Fibroblast of upper back skin (primary cell): ENCODE data around the gene MLLT10.

Experiments used
- DNase-seq: peaks from one replicate; pipeline ENCODE4 v3.0.0-alpha.2; 2013

The MLLT10 gene

GRCh38 chr10:21517134-21518031 is 16.6 kb upstream of the MLLT10 start:
- DNase-seq = peak; percentile 51

DNA sequence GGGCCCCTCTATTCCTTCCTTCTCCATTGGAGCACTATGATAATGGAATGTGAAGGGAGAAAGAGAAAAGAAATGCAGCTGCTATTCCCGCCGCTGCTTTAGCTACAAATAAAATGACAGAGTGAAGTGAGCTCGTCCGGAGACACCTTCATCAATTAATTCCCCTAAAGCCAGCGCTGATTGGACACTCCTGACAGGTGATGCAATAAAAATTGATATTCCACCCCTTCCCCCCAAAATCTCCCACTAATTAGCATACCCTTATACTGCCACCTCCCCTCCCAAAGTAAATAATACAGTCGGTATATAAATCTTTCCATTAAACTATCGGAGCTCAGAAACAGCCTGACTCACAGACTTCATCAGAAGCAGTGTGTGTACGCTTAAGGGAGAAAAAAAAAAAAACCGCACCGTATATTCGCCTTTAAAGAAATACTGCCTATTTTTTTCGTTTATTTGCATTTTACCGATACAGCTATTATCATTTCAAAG is 15.8 kb upstream of the MLLT10 start:
- peak; percentile 61 for DNase-seq

GRCh38 chr10:21518641-21519396 is 15.2 kb upstream of the MLLT10 start:
- peak; percentile 53 for DNase-seq

GRCh38 chr10:21519397-21519933 is 14.6 kb upstream of the MLLT10 start:
- DNase-seq = no peak

- DNase-seq = peak; percentile 77
These were observed 14.0 kb upstream of the MLLT10 start for GRCh38 chr10:21519941-21520436.

- no peak for DNase-seq
These were observed 13.5 kb upstream of the MLLT10 start for GRCh38 chr10:21520509-21520908.

DNA sequence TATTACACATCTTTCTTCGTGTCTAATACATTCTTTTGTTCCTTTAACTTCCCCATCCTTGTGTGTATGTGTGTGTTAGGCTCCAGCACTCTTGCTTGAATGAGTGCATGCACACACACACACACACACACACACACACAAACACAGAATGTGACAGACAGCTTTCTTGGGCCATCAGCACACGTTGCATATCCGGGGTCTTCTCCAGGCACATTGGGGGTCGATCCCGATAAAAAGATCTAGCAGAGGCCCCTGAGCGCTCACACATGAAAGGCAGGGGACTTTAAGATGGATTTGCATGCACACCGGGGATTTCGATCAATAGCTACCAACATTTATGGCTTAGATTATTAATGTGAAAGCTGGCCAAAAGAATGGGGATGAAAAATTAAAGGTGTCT is 13.1 kb upstream of the MLLT10 start:
- no peak for DNase-seq

DNA sequence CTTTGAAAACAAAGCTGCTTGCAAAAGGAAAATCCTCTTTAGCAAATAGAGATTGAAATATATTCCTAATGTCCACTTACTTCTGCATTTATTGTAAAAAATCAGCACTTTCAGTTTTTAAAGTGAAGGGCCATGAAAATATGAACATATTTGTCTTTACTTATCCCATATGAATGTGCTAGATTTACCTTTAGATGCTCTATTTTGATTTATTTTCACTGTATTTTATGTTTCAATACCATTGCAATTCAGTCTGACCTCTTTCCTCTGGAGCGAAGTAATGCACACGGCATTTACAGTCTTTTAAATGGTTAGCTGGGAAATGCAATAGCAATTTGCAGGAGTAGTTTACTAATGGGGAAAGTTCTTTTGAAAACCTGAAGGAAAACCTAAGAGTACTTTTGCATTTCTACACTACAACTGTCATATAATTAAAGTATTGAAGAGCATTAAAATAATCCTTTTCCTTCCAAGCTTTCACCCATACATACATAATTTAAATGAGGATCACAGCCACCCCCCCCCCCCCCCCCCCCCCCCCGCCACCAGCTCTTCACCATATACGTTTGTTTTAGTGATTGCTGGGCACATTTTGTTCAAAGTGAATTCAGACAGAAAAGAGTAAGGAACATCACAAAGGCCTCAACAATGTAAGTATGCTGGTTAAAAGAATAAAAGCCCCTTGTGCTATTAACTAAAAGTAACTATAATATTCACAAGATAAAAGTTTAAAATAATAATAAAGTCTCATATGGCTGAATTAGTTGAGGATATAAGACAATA is 12.1 kb upstream of the MLLT10 start:
- DNase-seq = no peak

- DNase-seq = no peak
These were observed 11.2 kb upstream of the MLLT10 start for GRCh38 chr10:21522631-21523406.

DNA sequence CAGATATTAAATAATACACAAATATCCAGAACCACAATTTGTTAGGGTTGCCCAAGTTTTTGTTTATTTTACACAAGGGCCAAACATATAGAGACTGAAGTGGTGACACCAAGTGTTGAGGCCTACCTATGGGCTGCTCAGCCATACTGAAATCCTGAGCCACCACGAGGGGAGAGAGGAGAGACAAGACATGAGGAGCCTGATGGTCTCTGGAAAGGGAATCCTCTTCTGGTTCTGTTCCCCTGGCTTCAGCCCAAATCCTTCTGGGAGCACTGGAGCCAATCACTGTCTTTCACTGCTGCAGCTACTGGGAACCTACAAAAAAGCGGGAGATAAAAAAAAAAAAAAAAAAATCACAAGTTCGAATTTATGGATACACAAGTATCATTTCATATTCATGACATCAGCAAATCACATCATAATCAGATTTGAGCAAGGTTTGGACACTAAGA is 10.4 kb upstream of the MLLT10 start:
- peak; percentile 75 for DNase-seq

DNA sequence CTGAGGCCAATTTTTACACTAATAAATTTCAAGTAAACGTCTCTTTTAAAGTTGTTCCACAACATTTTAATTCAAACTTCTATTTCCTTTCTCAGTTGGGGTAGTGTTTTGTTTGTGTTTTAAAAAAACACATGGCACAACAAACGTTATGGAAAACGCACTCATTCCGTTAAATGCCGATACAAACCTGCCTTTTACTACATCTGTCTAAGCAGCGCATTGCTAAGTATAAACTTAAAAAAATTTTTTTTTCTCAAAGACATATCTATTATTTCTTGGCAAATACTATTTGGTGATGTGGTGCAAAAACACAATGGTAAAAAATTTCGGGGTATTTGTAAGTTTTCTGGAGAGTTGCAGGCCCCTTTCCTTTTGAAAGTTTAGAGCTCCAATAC is 9.9 kb upstream of the MLLT10 start:
- no peak for DNase-seq

- peak; percentile 56 for DNase-seq
These were observed 9.3 kb upstream of the MLLT10 start for GRCh38 chr10:21524526-21525366.

DNA sequence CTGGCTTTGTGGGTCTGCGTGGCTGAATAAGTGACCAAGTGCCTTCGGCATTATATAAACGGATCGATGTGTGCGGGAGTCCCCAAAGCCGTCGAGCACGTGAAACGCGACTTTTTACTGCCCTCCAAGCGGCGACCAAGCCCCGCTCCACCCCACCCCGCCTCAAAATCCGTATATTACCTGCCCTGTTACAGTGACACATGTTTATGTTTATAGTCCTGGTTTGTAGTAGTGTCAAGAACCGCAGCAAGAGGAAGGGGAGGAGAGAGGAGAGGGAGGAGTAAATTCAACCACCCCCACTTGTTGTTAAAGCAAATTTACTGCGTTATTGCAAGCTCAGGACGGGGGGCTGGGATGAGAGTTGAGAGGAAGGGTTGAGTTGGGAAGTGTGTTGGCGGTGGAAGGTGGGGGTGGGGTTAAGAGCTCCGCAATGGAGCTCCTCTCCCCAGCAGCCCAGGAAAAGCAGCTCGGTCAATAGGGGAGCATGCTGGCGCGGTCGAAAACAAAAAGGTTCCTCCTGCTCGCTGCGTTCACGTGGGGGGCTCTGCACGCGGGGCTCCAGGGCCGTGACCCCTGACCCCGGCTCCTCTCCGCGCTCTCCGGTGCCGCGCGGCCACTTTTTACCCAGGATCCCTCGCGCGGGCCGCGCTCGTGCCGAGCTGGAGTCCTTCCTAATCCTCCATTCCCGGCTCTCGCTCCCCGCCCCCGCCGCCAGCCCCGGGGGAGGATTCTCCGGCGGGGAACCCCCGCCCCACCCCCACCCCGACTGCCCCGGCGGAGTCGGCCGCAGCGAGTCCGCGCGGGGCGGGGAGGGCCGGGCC is 8.5 kb upstream of the MLLT10 start, which contains the start of gene SKIDA1:
Gene SKIDA1, minus strand, starts transcription at position 316 of the 821 bp plus-strand sequence. CDS start 7,860 bp downstream, outside the sequence.
- peak; percentile 95 for DNase-seq

- peak; percentile 90 for DNase-seq
These were observed 7.7 kb upstream of the MLLT10 start for GRCh38 chr10:21526188-21526859.

GRCh38 chr10:21526860-21527597 is 7.0 kb upstream of the MLLT10 start:
- DNase-seq = peak; percentile 67

GRCh38 chr10:21527598-21528235 is 6.3 kb upstream of the MLLT10 start:
- DNase-seq = peak; percentile 46

DNA sequence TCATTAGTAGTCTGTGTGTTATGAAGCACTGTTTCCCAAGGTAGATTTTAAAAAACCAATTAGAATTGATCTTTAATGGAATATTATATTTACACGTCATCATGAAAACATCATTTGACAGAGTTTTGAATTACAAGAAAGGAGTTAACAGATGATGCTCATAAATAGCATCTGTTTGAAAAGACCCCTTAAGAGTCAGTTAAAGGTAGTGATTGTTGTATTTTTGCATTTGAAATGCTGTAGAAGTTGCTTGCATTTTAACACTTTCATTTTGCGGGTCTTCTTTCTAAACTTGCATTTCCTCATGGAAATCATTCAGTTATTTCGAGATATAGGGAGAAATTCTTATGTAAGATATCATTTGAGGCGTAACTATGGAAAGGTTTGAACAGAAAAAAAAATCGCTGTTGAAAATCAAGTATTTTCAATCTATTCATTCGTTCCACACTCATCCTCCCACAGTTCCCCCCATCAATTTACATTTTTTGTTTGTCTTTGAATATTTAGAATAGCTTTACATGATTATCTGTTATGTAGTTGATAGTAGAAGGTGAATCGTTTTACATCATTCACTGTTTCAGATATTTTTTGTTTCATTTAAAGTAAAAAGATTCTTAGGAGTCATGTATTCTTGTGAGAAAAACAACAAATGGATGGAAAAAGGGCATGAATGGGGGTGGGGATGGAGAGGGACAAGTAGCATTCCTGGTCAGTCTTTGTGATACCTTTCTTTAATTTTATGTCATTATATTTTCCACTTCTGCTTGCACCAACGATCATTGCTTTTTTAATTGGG is 5.6 kb upstream of the MLLT10 start:
- no peak for DNase-seq
